ACC112 (cell line): Measurements from ENCODE around the gene WNT4.

Experiments used
- H2AFZ ChIP-seq: fragments of 200-600 bp; sonication (generic); one replicate; pipeline ENCODE4 v1.6.0; 2017; ENCODE audit warnings: antibody characterized with exemption, low read length; ENCODE audit not compliant: unreplicated experiment
- H3K27ac ChIP-seq: fragments of 200-600 bp; sonication (generic); 2 replicates; pipeline ENCODE4 v1.5.1; 2014; ENCODE audit warnings: low read depth, mild to moderate bottlenecking, antibody characterized with exemption, low read length, moderate library complexity
- H3K27me3 ChIP-seq: fragments of 200-600 bp; sonication (generic); 2 replicates; pipeline ENCODE4 v1.6.1; 2014; ENCODE audit warnings: mild to moderate bottlenecking, antibody characterized with exemption, low read length, moderate library complexity, mixed read lengths; ENCODE audit not compliant: insufficient read depth
- H3K36me3 ChIP-seq: fragments of 200-600 bp; sonication (generic); 2 replicates; pipeline ENCODE4 v1.6.1; 2016; ENCODE audit warnings: mild to moderate bottlenecking, antibody characterized with exemption, low read length, moderate library complexity, mixed read lengths; ENCODE audit not compliant: insufficient read depth
- H3K4me1 ChIP-seq: fragments of 200-600 bp; sonication (generic); one replicate; pipeline ENCODE4 v1.6.1; 2016; ENCODE audit warnings: low read length, mixed read lengths; ENCODE audit not compliant: insufficient read depth, unreplicated experiment, control insufficient read depth
- H3K4me3 ChIP-seq: fragments of 200-600 bp; sonication (generic); 2 replicates; pipeline ENCODE4 v1.5.1; 2014; ENCODE audit warnings: mild to moderate bottlenecking, low read depth, low read length
- H3K79me2 ChIP-seq: fragments of 200-600 bp; sonication (generic); one replicate; pipeline ENCODE4 v1.6.0; 2016; ENCODE audit warnings: low read length; ENCODE audit not compliant: control insufficient read depth, unreplicated experiment, insufficient read depth

The WNT4 gene

GRCh38 chr1:22163564-22163963 is 20.7 kb upstream of the WNT4 start:
- Histone ChIP-seq H3K4me3 (no peak overlapping the region), H3K79me2 (no peaks in the 10 kb centered on the region), H2AFZ (no peak overlapping the region), H3K27me3 (no peaks in the 10 kb centered on the region; the same call in 1 of the 2 replicates), H3K4me1 (no peaks in the 10 kb centered on the region), H3K27ac (no peak overlapping the region), H3K36me3 (no peaks in the 10 kb centered on the region)

- H2AFZ ChIP-seq: no peak overlapping the region
- no peak overlapping the region for H3K4me3 ChIP-seq
- H3K36me3 ChIP-seq: no peaks in the 10 kb centered on the region
- no peaks in the 10 kb centered on the region; the same call in 1 of the 2 replicates for H3K27me3 ChIP-seq
- H3K79me2 ChIP-seq: no peaks in the 10 kb centered on the region
- no peaks in the 10 kb centered on the region for H3K4me1 ChIP-seq
- H3K27ac ChIP-seq: no peak overlapping the region
These were observed 20.2 kb upstream of the WNT4 start for GRCh38 chr1:22163137-22163536.

- Histone ChIP-seq H2AFZ (no peak overlapping the region), H3K79me2 (no peaks in the 10 kb centered on the region), H3K4me3 (no peak overlapping the region), H3K4me1 (no peaks in the 10 kb centered on the region), H3K27me3 (no peaks in the 10 kb centered on the region), H3K27ac (no peak overlapping the region), H3K36me3 (no peaks in the 10 kb centered on the region)
These were observed 17.0 kb upstream of the WNT4 start for GRCh38 chr1:22159891-22160290.

- Histone ChIP-seq H3K27me3 (no peaks in the 10 kb centered on the region), H2AFZ (no peak overlapping the region), H3K4me1 (no peaks in the 10 kb centered on the region), H3K27ac (no peak overlapping the region), H3K4me3 (no peak overlapping the region), H3K79me2 (no peaks in the 10 kb centered on the region), H3K36me3 (no peaks in the 10 kb centered on the region)
These were observed 15.8 kb upstream of the WNT4 start for GRCh38 chr1:22158654-22159053.

GRCh38 chr1:22157359-22157966 is 14.6 kb upstream of the WNT4 start:
- Histone ChIP-seq H3K4me1 (no peaks in the 10 kb centered on the region), H3K79me2 (no peaks in the 10 kb centered on the region), H2AFZ (no peak overlapping the region), H3K27ac (no peak overlapping the region), H3K27me3 (no peaks in the 10 kb centered on the region), H3K4me3 (no peak overlapping the region), H3K36me3 (no peaks in the 10 kb centered on the region)

GRCh38 chr1:22155517-22155916 is 12.6 kb upstream of the WNT4 start:
- Histone ChIP-seq H3K79me2 (no peaks in the 10 kb centered on the region), H3K4me3 (no peak overlapping the region), H3K27me3 (no peaks in the 10 kb centered on the region), H3K4me1 (no peaks in the 10 kb centered on the region), H2AFZ (no peak overlapping the region), H3K36me3 (no peaks in the 10 kb centered on the region), H3K27ac (no peak overlapping the region)

GRCh38 chr1:22154626-22155025 is 11.7 kb upstream of the WNT4 start:
- Histone ChIP-seq H3K79me2 (no peaks in the 10 kb centered on the region), H3K4me3 (no peak overlapping the region), H3K27ac (no peak overlapping the region), H2AFZ (no peak overlapping the region), H3K27me3 (no peaks in the 10 kb centered on the region), H3K4me1 (no peaks in the 10 kb centered on the region), H3K36me3 (no peaks in the 10 kb centered on the region)

GRCh38 chr1:22153660-22154437 is 11.0 kb upstream of the WNT4 start:
- Histone ChIP-seq H3K4me3 (no peak overlapping the region), H3K27me3 (no peaks in the 10 kb centered on the region), H3K27ac (no peak overlapping the region), H3K4me1 (no peaks in the 10 kb centered on the region), H3K79me2 (no peaks in the 10 kb centered on the region), H2AFZ (no peak overlapping the region), H3K36me3 (no peaks in the 10 kb centered on the region)

- Histone ChIP-seq H3K36me3 (no peaks in the 10 kb centered on the region), H2AFZ (no peak overlapping the region), H3K4me3 (no peak overlapping the region), H3K27me3 (peaks cover 14% of the 10 kb centered on the region), H3K79me2 (no peaks in the 10 kb centered on the region), H3K4me1 (no peaks in the 10 kb centered on the region), H3K27ac (no peak overlapping the region)
These were observed 8.0 kb upstream of the WNT4 start for GRCh38 chr1:22150923-22151322.

GRCh38 chr1:22142315-22143064 is 407 bp downstream of the WNT4 start:
- Histone ChIP-seq H3K36me3 (no peaks in the 10 kb centered on the region), H3K27me3 (peaks cover 56% of the 10 kb centered on the region), H2AFZ (no peak overlapping the region), H3K4me3 (peak overlapping the region; percentile 63), H3K79me2 (no peaks in the 10 kb centered on the region), H3K27ac (no peak overlapping the region), H3K4me1 (no peaks in the 10 kb centered on the region)
